ENCODE data around the gene TNFRSF14.

DNA sequence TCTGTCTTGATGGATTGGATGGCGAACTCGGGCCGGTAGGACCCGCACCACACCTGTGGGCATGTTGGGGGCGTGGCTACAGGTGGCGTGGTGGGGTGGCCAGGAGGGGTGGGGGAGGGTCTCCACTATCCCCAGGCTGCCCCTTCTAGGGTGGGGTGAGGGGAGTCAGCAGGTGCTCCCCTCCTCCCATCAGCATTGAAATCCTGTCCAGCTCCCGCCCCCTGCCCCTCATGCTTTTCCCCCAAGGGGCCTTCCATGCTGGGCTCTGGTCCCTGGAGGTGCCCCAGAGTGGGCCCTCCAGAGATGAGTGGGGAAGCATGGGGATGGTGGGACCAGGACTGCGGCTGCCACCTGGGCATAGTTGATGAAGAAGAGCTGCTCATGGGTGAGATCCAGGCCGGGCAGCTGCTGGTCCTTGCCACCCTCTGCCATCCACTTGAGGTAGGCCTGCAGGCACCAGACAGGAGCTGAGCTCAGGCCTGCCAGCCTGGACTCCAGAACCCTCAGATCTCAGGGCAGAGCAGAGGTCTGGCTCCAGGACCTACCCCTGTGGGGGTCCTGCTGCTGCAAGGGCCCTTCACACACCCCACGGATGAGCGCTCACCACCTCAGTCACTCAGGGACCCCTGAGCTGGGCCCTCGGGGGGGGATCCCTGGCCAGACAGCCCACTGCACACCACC is 35.5 kb downstream of the TNFRSF14 start:
- no peak for TF ChIP-seq POLR2AphosphoS2 (IDR thresholded peaks at IDR 0.05; ENCODE audit: low read length)
- TF ChIP-seq ETV1 (tag; conservative IDR thresholded peaks at IDR 0.05; ENCODE audit: low read depth) = no peak
- no peak for TF ChIP-seq BRCA1 (IDR thresholded peaks at IDR 0.05)
- TF ChIP-seq BRCA1 (CRISPR knock-in tag; IDR thresholded peaks at IDR 0.05) = no peak
- no peak for TF ChIP-seq ZKSCAN8 (CRISPR knock-in tag; IDR thresholded peaks at IDR 0.05)
- TF ChIP-seq ZNF354B (CRISPR knock-in tag; IDR thresholded peaks at IDR 0.05) = no peak
- no peak for TF ChIP-seq CTCF (IDR thresholded peaks at IDR 0.05 in 2 of 3, conservative IDR thresholded peaks at IDR 0.05 in 1 of 3; ENCODE audit: insufficient read depth in 2 of 3, low read depth in 1 of 3, low read length in 3 of 3)
- no peak for TF ChIP-seq NRF1 (conservative IDR thresholded peaks at IDR 0.05 in 1 of 2, IDR thresholded peaks at IDR 0.05 in 1 of 2)
- TF ChIP-seq SIN3A (IDR thresholded peaks at IDR 0.05; ENCODE audit: borderline replicate concordance in 2 of 2, control insufficient read depth in 1 of 2, low read depth in 2 of 2, low read length in 2 of 2) = no peak
- TF ChIP-seq EP300 (IDR thresholded peaks at IDR 0.05; ENCODE audit: low read length) = no peak
- TF ChIP-seq POLR3A (IDR thresholded peaks at IDR 0.05; ENCODE audit: borderline replicate concordance, extremely low read depth, insufficient read depth, insufficient read length) = no peak
